ENCODE measurements around the gene ABO.
"Not testable (repeated sequence)": the region's sequence is repeated elsewhere in the genome, so short reads cannot be mapped to it uniquely, and the experiment has no call there.

ABO gene

DNA sequence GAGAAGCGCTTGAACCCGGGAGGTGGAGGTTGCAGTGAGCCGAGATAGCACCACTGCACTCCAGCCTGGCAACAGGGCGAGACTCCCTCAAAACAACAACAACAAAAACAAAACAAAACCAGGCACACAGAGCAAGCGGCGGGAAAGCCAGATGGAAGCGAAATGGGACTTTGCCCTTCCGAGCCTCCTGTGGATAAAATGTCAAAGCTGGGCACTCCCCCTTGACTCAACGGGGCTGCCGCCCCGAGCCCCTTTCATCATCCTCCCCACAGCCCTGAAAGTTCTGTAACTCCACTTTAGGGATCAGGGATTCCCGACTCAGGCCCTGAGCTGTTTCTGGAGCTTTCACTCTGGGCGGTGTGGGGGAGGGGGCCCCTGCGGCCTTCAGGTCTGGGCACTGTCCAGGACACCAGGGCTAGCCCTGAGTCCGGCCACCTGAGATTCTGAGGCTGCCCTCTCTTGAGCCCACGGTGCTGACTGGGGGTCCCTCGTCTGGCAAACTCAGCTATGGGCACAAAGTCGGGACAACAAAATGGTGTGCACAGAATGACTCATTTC, 35.4 kb downstream of the ABO start:
- DNase-seq = no peak

DNA sequence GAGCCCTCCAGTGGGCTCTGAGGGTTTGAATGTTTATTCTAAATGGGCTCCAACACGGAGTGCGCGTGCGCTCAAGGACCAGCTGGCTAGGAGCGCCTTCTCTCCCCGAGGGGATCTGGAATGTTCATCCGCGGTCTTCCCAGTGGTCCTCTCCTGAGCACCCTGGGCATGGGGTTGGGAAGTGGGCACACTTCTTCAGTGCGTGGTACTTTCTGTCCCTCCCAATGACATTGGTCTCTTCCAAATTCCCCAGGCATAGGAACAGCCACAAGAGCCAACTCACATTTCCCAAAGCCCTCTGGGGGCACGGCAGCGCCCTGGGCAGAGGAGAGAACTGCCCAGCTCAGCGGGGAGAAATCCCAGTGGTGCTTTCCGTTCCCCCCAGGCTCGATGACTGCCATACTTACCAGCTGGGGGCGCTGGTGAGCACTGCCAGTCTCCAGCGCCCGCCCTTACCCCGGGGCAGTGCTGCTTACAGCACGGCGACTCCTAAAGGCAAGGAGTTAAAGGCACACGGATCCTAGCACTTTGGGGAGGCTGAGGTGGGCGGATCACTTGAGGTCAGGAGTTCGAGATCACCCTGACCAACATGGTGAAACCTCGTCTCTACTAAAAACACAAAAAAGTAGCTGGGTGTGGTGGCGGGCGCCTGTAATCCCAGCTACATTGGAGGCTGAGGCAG, 36.0 kb downstream of the ABO start:
- DNase-seq = peak; percentile 63

DNA sequence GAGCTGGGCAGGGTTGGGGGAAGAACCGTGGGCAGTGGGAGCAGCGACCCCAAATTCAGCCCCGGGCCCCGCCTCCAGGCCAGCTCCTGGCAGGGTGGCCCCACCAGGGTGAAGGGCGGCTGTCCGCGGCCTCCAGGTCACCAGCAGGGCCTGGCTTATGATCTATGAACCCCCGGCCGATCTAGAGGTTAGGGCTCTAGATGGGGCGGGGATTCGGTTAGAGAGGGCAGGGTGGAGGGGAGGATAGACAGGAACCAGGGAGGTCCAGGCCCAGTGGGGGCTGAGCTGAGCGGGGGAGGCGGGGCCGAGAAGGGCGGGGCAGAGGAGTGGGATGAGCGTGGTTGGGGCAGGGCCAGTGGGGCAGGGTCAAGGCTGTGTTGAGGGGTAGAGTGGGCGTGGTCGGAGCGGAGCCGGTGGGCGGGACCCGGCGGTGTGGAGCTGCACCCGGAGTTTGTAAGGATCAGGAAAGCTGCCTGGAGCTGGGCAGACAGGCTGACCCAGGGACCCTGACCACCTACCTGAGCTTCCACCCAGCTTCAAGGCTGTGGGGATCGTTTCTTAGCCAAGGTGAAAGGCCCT, 36.6 kb downstream of the ABO start:
- peak; percentile 44 for DNase-seq

- DNase-seq = no peak
Measured at GRCh38 chr9:133237035-133237731, 37.8 kb downstream of the ABO start.

DNA sequence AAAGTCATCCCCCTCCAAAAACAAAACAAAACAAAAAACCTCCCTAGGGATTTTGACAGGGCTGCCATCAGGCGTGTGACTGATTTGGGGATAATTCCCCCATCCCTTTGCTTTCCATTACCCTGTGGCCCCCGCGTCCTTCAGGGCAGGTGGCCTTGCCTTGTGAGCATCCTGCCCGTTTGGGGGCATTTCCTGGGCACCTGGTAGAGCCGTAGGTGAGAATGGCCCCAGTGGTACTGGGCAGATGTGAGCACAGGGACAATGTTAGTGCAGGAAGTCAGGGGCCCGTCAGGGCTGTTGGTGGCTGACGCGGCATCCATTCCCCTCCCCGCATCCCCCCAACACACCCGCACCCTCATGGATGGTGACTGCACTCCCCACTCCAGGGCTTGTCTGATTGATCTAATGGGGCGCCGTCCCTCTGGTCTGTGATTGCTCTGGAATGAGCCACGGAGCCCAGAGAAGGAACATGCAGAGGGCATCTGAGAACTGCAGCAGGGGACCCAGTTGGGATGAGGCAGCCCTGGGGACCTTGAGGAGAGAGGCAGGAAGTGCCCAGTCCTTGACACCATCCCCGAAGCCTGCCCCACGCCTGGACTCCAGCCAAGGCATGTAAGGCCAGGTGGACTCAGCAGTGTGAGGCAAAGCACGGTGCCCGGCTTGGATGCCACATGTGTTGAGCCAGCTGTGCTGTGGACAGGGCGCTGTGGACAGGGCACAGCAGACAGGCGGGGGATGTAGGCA, 38.5 kb downstream of the ABO start:
- DNase-seq = not testable (repeated sequence)

GRCh38 chr9:133235549-133236222, 39.3 kb downstream of the ABO start:
- DNase-seq = no peak

DNA sequence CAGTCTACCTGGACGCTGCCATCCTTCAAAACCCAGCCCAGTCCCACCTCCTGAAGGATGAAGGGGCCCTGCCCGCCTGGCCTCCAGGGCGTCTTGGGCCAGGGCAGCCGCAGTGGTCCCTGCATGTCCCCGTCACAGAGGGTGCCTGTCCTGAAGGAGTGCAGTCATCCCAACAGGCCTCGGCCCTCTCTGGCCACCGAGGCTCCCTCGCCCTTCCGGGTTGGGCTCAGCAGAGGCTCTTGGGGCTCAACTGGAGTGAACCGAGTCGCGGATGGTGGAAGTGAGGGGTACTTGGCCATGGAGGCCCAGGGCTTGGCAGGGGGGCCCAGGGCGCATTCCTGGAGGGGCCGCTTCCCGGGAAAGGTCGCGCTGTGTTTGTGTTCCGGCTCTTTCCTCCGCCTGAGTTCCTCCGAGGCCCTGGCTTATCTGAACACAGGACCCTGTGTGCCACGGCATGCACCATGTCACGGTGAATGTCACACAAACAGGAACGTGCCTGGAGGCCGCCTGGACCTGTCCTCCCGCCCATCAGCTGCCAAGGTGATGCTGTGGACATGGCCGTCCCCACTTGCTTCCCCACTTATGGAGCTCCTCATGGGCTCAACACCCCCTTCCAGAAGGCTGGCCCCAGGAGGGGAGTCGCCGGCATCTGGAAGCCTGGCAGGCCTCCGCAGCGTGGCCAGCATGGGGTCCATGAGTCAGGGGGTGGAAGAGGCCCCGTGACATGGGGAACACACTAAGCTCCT, 40.3 kb downstream of the ABO start:
- DNase-seq = no peak

- no peak for DNase-seq
Measured at GRCh38 chr9:133233681-133234432, 41.1 kb downstream of the ABO start.

DNA sequence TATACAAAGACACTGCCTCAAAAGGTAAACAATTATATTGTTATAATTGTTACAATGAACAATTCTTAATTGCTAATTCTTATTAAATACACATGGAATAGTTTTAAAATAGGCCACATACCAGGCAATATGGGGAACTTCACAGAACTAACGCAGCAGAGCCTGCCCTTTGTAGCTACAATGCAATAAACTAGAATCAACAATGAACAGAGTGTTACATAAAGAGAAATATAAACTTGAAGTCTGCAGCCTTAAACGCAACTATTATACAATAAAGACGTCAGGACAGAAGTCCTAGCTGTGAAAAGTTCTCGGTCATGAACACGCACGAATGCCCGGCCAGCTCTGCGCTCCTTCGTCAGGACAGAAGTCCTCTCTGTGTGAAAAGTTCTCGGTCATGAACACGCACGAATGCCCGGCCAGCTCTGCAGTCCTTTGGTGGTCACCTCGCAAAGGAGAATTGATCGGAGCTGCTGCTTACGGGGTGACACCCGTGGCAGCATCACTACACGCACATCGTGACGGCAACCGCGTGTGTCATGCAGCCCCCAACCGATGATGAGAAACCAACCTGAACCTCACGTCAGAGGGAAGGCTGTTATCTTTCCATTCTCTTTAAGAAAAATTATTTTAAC, 43.0 kb downstream of the ABO start:
- not testable (repeated sequence) for DNase-seq

- DNase-seq = not testable (repeated sequence)
Measured at GRCh38 chr9:133230514-133230913, 44.5 kb downstream of the ABO start.

GRCh38 chr9:133230093-133230492, 44.9 kb downstream of the ABO start:
- no peak for DNase-seq

DNA sequence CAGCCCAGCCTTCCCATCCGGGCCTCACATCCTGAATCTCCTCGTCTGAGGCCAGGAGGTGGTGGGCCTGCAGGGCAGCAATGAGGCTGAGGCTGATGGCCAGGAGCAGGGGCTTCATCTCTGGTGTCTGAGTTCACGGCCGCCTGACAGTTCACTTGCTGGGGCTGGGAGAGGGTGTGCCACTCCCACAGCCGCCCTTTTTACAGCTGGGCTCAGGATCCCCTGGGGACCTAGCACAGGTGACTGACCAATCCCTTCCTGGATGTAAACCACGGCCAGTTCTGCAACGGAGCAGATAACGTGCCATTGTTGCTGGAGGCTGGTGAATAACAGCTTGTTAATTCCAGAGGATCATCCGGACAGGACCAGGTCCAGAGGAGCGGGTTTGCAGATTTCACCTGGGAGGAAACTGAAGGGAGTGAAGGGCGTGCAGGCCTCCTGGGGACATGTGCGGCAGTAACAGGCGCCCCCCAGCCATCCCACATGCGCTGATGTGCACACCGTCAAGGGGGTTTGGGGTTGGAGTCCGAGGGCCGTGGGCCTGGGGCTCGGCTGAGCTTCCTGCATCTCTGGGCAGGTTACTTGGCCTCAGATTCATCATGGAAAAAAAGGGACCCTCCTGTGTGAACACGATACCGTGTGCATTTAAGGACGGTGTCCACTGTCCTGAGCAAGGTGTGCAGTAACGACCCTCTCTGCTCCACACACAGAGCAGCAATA, 46.4 kb downstream of the ABO start:
- not testable (repeated sequence) for DNase-seq

DNA sequence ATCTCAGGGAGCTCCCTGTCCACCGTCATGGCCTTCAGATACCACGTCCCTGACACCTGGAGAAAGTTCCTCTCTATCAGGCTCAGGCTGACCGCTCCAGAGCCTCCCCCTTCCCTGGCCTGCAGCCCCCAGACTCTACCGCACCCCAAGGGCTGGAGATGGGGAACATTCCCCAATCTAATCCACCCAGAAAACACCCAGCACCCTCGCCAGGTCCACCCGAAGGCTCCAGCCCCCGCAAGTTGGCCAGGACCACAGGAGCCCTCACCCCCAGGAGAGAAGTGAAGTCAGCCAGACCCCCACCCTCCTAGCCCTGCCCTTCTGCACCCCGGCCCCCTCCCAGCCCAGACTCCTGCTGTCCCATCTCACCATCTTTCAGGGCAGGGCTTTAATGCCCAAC, 47.0 kb downstream of the ABO start:
- DNase-seq = not testable (repeated sequence)

- no peak for DNase-seq
Measured at GRCh38 chr9:133227242-133227860, 47.6 kb downstream of the ABO start.

DNA sequence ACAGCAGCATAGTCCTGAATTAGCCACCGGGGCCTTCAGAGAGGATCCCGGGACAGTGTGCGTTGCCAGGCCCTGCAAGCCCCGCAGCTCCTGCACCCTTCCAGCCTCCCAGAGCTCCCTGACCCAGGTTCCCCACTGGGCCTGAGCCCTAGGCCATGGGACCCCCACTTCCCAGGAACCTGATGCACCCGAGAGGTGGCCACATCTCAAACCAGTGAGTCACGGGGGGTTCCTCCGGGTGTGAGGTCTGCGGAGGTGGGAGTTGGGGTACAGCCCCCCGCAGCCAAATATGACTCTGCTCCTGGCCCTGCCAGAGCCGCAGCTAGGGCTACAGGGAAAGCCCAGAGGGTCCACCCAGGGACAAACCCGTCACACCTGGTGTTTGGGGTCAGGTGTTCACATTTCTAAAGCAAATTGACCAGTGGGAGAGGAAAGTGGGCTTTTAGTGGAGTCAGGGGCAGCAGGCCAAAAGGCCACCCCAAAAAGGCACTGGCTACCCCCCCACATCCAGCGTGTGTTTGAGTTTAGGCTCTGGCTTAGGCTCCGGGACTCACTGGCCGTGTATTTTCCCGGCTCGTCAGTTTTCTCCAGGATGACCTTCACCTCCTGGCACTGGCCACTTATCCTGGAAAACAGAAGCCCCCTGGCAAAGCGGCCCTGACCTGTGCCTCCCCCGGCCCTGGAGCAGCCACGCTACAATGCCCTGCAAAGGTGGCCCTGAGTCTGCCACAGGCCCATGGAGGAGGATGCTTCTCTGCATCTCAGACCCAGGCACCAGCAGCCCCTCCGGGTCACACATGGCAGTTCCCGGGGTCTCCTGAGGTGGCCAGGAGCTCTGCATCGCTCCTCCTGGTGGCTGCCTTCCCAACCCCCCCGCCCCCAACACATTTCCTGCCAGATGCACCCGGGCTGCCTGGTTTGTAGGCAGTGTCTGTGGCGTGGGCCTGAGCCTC, 48.5 kb downstream of the ABO start:
- no peak for DNase-seq

- no peak for DNase-seq
Measured at GRCh38 chr9:133225171-133226011, 49.6 kb downstream of the ABO start.

- DNase-seq = no peak
Measured at GRCh38 chr9:133224762-133225161, 50.2 kb downstream of the ABO start.

All from CD4-positive, alpha-beta T cell treated with Interleukin-12 subunit alpha and Interleukin-12 subunit beta, for 1 hour (primary cell).